ENCODE results near the gene LPP. TPM values are rescaled to one million over a fixed set of nuclear protein-coding genes. Genes with fewer than 3 reads are reported as not detected.
A peak's percentile ranks its signal among the peaks of the same experiment; 100 is the strongest.

Gene LPP
- total RNA-seq, 1 experiment from 2014 or later, result 120 TPM

GRCh38 chr3:188271226-188271914 lies 117.4 kb downstream of the LPP start:
- Histone ChIP-seq H3K4me3 (ENCODE audit: low read depth, low read length) (no peak overlapping the region), H3K9me3 (no peaks in the 10 kb centered on the region), H3K4me1 (peaks cover 73% of the 10 kb centered on the region), H3K36me3 (ENCODE audit: control insufficient read depth, insufficient read depth, low read length) (peaks cover 1% of the 10 kb centered on the region; the same call in 1 of the 2 replicates), H3K27me3 (replicated peaks; ENCODE audit: control insufficient read depth, insufficient read depth, low read length) (no peaks in the 10 kb centered on the region)
- Mint-ChIP-seq H3K4me1 (ENCODE audit: low read depth, unreplicated experiment) (peaks cover 46% of the 10 kb centered on the region), H3K27me3 (ENCODE audit: insufficient read depth, unreplicated experiment) (no peaks in the 10 kb centered on the region), H3K4me3 (ENCODE audit: unreplicated experiment) (no peak overlapping the region), H3K27ac (ENCODE audit: unreplicated experiment) (peak overlapping the region; percentile 77), H3K9me3 (ENCODE audit: unreplicated experiment) (no peaks in the 10 kb centered on the region), H3K36me3 (ENCODE audit: insufficient read depth, unreplicated experiment) (peaks cover 19% of the 10 kb centered on the region)
- intact Hi-C loops (cut with micrococcal nuclease; ENCODE audit: unreplicated experiment), result loop anchor here (2.0 kb wide), 1 partner anchor 59 kb away; no protein-coding TSS in a partner anchor
- no peak for DNase-seq
- TF ChIP-seq, protein P1, sequence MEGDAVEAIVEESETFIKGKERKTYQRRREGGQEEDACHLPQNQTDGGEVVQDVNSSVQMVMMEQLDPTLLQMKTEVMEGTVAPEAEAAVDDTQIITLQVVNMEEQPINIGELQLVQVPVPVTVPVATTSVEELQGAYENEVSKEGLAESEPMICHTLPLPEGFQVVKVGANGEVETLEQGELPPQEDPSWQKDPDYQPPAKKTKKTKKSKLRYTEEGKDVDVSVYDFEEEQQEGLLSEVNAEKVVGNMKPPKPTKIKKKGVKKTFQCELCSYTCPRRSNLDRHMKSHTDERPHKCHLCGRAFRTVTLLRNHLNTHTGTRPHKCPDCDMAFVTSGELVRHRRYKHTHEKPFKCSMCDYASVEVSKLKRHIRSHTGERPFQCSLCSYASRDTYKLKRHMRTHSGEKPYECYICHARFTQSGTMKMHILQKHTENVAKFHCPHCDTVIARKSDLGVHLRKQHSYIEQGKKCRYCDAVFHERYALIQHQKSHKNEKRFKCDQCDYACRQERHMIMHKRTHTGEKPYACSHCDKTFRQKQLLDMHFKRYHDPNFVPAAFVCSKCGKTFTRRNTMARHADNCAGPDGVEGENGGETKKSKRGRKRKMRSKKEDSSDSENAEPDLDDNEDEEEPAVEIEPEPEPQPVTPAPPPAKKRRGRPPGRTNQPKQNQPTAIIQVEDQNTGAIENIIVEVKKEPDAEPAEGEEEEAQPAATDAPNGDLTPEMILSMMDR (IDR thresholded peaks at IDR 0.05; ENCODE audit: insufficient read depth in 1 of 2, low read depth in 1 of 2, low read length in 1 of 2, severe bottlenecking in 1 of 2, unreplicated experiment in 1 of 2), result no peak
- ChIA-PET POLR2A (interaction anchor here (0.6 to 1.2 kb wide), 4 partner anchors 42 to 526 kb away, joined by 3 to 4 read pairs (median 3); partner anchors contain the start of genes BCL6 and LPP), CTCF (interaction anchor here (0.6 kb wide), 1 partner anchor 72 kb away, joined by 3 read pairs; no protein-coding TSS in a partner anchor)
- BruUV-seq (replicated peaks), result no TSS peak

DNA sequence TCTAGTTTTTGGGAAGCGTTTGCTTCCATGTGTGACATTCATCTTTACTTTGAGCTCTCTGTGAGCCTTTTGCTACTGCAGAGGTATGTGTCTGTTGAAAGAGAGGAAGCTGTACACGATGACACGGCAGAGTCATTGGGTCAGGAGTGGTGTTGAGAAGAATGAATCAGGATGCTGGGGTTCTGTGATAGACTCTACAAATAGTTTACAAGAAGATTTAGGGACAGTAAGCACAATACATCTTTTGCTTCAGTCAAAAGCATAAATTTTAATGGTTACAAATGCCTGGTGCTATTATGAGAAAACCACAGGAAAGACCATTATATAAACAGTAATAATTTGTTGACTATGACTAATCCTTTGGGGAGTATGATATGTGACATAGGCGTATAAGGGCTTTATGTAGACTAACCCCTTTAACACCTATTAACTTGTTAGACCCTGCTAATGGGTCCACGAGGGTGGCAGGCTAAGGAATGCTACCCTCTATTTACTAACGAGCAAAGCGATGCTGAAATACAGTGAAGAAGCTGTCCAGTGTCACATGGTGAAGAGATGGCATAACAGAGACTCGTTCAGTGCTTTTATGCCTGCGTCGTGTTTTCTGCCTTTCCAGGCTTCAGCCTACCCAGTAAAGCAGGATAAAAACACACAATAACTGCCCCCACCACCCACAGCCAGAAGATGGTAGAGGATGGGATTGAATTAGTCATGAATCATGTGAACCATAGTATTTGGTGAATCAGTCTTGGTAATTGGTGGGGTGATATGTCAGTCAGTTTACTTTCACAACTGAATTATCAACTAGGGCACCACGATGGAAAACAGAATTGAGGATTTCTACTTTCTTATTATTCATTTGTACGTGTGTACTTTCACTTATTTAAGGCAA lies 118.8 kb downstream of the LPP start:
- intact Hi-C loops (cut with micrococcal nuclease; ENCODE audit: unreplicated experiment), result no loop called here
- BruUV-seq (replicated peaks), result no TSS peak
- H3K4me3 Mint-ChIP-seq (ENCODE audit: unreplicated experiment), result no peak overlapping the region
- Histone ChIP-seq H3K4me1 (peaks cover 59% of the 10 kb centered on the region), H3K4me3 (ENCODE audit: low read depth, low read length) (no peak overlapping the region), H3K36me3 (ENCODE audit: control insufficient read depth, insufficient read depth, low read length) (peaks cover 1% of the 10 kb centered on the region; the same call in 1 of the 2 replicates), H3K9me3 (no peaks in the 10 kb centered on the region), H3K27me3 (replicated peaks; ENCODE audit: control insufficient read depth, insufficient read depth, low read length) (no peaks in the 10 kb centered on the region)
- no peak overlapping the region for H3K27ac Mint-ChIP-seq (ENCODE audit: unreplicated experiment)
- TF ChIP-seq, protein P1 (IDR thresholded peaks at IDR 0.05; ENCODE audit: insufficient read depth in 1 of 2, low read depth in 1 of 2, low read length in 1 of 2, severe bottlenecking in 1 of 2, unreplicated experiment in 1 of 2), result no peak
- ChIA-PET CTCF (no interaction called here), POLR2A (no interaction called here)
- DNase-seq, result no peak
- H3K4me1 Mint-ChIP-seq (ENCODE audit: low read depth, unreplicated experiment), result peaks cover 51% of the 10 kb centered on the region
- no peaks in the 10 kb centered on the region for H3K27me3 Mint-ChIP-seq (ENCODE audit: insufficient read depth, unreplicated experiment)
- no peaks in the 10 kb centered on the region for H3K9me3 Mint-ChIP-seq (ENCODE audit: unreplicated experiment)
- peaks cover 22% of the 10 kb centered on the region for H3K36me3 Mint-ChIP-seq (ENCODE audit: insufficient read depth, unreplicated experiment)

GRCh38 chr3:188274249-188274915 lies 120.4 kb downstream of the LPP start:
- Mint-ChIP-seq H3K27me3 (ENCODE audit: insufficient read depth, unreplicated experiment) (no peaks in the 10 kb centered on the region), H3K4me3 (ENCODE audit: unreplicated experiment) (no peak overlapping the region), H3K36me3 (ENCODE audit: insufficient read depth, unreplicated experiment) (peaks cover 29% of the 10 kb centered on the region), H3K27ac (ENCODE audit: unreplicated experiment) (no peak overlapping the region), H3K9me3 (ENCODE audit: unreplicated experiment) (no peaks in the 10 kb centered on the region), H3K4me1 (ENCODE audit: low read depth, unreplicated experiment) (peaks cover 57% of the 10 kb centered on the region)
- intact Hi-C loops (cut with micrococcal nuclease; ENCODE audit: unreplicated experiment), result no loop called here
- H3K27me3 ChIP-seq (replicated peaks; ENCODE audit: control insufficient read depth, insufficient read depth, low read length), result no peaks in the 10 kb centered on the region
- H3K9me3 ChIP-seq, result no peaks in the 10 kb centered on the region
- no TSS peak for BruUV-seq (replicated peaks)
- ChIA-PET CTCF (no interaction called here), POLR2A (interaction anchor here (0.5 kb wide), 1 partner anchor 191 kb away, joined by 4 read pairs; no protein-coding TSS in a partner anchor)
- no peaks in the 10 kb centered on the region; the same call in 1 of the 2 replicates for H3K36me3 ChIP-seq (ENCODE audit: control insufficient read depth, insufficient read depth, low read length)
- H3K4me3 ChIP-seq (ENCODE audit: low read depth, low read length), result no peak overlapping the region
- H3K4me1 ChIP-seq, result peaks cover 50% of the 10 kb centered on the region
- no peak for DNase-seq
- TF ChIP-seq, protein P1 (IDR thresholded peaks at IDR 0.05; ENCODE audit: insufficient read depth in 1 of 2, low read depth in 1 of 2, low read length in 1 of 2, severe bottlenecking in 1 of 2, unreplicated experiment in 1 of 2), result no peak

Data from Caco-2 (cell line).